ENCODE measurements around the gene PTPRK. TPM values are rescaled to one million over a fixed set of nuclear protein-coding genes. Genes with fewer than 3 reads are reported as not detected.

Gene PTPRK
- total and polyA plus RNA-seq, 9 of the 15 experiments (the other 6 are each of a cell fraction or from before 2014, with no cell fraction given): 0.04 to 0.51 TPM; not detected in 7

DNA sequence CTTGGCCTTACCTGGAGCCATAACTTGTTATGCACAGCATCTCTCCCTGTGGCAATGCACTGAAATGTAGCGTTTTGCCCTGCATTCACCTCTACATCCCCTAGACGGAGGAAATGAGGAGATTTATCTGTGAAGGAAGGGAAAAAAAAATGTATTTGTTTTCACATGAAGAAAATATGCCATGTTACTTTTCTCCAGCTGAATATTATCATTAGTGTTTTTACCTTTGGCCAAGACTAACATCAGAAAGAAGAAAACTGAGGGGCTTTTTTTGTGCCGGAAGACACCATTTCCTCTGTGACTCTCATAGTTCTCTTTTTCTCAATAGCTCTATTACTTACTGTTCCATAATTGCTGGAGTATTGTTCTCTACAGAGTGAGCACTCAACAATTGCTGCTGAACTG is 280.4 kb downstream of the PTPRK start:
- H3K9ac ChIP-seq (ENCODE audit: insufficient read depth in 1 of 2, low read depth in 2 of 2, low read length in 2 of 2): no peak overlapping the region
- no TSS peak for BruUV-seq (replicated peaks)
- no peak for FAIRE-seq
- no peak for TF ChIP-seq ZNF184 (CRISPR knock-in tag; IDR thresholded peaks at IDR 0.05)
- TF ChIP-seq KLF16 (IDR thresholded peaks at IDR 0.05): no peak
- no peak for TF ChIP-seq KDM1A (IDR thresholded peaks at IDR 0.05)
- TF ChIP-seq, protein P1, sequence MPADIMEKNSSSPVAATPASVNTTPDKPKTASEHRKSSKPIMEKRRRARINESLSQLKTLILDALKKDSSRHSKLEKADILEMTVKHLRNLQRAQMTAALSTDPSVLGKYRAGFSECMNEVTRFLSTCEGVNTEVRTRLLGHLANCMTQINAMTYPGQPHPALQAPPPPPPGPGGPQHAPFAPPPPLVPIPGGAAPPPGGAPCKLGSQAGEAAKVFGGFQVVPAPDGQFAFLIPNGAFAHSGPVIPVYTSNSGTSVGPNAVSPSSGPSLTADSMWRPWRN (IDR thresholded peaks at IDR 0.05; ENCODE audit: low read depth): no peak
- no peak for TF ChIP-seq MBD1 (CRISPR knock-in tag; IDR thresholded peaks at IDR 0.05)
- no peak for TF ChIP-seq PHF8 (IDR thresholded peaks at IDR 0.05; ENCODE audit: borderline replicate concordance, low read length)
- no peak for TF ChIP-seq HNRNPL (IDR thresholded peaks at IDR 0.05; ENCODE audit: low read depth, low read length)
- no peak for TF ChIP-seq ZNF584 (CRISPR knock-in tag; IDR thresholded peaks at IDR 0.05; ENCODE audit: low read depth)
- TF ChIP-seq SNRNP70 (optimal IDR thresholded peaks at IDR 0.05; ENCODE audit: low read depth, low read length): no peak
- TF ChIP-seq PRPF4 (IDR thresholded peaks at IDR 0.05; ENCODE audit: insufficient read depth, low read depth, low read length, poor library complexity, severe bottlenecking): no peak
- no peak for TF ChIP-seq IRF9 (tag; IDR thresholded peaks at IDR 0.05)
- no peak for TF ChIP-seq ZNF395 (CRISPR knock-in tag; IDR thresholded peaks at IDR 0.05)
- no peak for TF ChIP-seq IRF2 (CRISPR knock-in tag; IDR thresholded peaks at IDR 0.05)
- TF ChIP-seq HNRNPUL1 (IDR thresholded peaks at IDR 0.05; ENCODE audit: low read length): no peak
- TF ChIP-seq CBX2 (IDR thresholded peaks at IDR 0.05; ENCODE audit: insufficient read depth, low read length, poor library complexity, severe bottlenecking): no peak
- TF ChIP-seq, protein P2, sequence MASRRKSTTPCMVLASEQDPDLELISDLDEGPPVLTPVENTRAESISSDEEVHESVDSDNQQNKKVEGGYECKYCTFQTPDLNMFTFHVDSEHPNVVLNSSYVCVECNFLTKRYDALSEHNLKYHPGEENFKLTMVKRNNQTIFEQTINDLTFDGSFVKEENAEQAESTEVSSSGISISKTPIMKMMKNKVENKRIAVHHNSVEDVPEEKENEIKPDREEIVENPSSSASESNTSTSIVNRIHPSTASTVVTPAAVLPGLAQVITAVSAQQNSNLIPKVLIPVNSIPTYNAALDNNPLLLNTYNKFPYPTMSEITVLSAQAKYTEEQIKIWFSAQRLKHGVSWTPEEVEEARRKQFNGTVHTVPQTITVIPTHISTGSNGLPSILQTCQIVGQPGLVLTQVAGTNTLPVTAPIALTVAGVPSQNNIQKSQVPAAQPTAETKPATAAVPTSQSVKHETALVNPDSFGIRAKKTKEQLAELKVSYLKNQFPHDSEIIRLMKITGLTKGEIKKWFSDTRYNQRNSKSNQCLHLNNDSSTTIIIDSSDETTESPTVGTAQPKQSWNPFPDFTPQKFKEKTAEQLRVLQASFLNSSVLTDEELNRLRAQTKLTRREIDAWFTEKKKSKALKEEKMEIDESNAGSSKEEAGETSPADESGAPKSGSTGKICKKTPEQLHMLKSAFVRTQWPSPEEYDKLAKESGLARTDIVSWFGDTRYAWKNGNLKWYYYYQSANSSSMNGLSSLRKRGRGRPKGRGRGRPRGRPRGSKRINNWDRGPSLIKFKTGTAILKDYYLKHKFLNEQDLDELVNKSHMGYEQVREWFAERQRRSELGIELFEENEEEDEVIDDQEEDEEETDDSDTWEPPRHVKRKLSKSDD (conservative IDR thresholded peaks at IDR 0.05; ENCODE audit: low read length): no peak
- TF ChIP-seq NCOA1 (IDR thresholded peaks at IDR 0.05; ENCODE audit: low read depth): no peak

More for the DNA sequence above, 280.4 kb downstream of the PTPRK start:
- 0% methylated on average over 3 of the region's 3 CpGs for WGBS (ENCODE audit: insufficient coverage, low coverage, missing lambda C conversion rate)
- Histone ChIP-seq H3K9me1 (ENCODE audit: control insufficient read depth, insufficient read depth, low read length) (no peaks in the 10 kb centered on the region), H4K20me1 (replicated peaks; ENCODE audit: control insufficient read depth, insufficient read depth, low read length) (no peaks in the 10 kb centered on the region), H3K36me3 (ENCODE audit: control insufficient read depth, insufficient read depth, low read length) (no peaks in the 10 kb centered on the region), H3K79me2 (ENCODE audit: control insufficient read depth, insufficient read depth, low read length) (no peaks in the 10 kb centered on the region), H3K4me3 (no peak overlapping the region), H3K27me3 (ENCODE audit: control insufficient read depth in 2 of 2, insufficient read depth in 2 of 2, low read length in 2 of 2) (no peaks in the 10 kb centered on the region), H3K4me1 (replicated peaks in 1 of 2; ENCODE audit: control insufficient read depth in 2 of 2, insufficient read depth in 2 of 2, low read length in 2 of 2) (no peaks in the 10 kb centered on the region), H3K4me2 (ENCODE audit: insufficient read depth, low read length) (no peak overlapping the region), H3K27ac (ENCODE audit: extremely low read depth, low read depth, low read length) (no peak overlapping the region), H2AFZ (ENCODE audit: low read depth, low read length) (no peak overlapping the region), H3K9me3 (replicated peaks; ENCODE audit: control insufficient read depth, insufficient read depth, low read depth, low read length) (no peaks in the 10 kb centered on the region)
- intact Hi-C loops (cut with micrococcal nuclease): no loop called here
- no peak for ATAC-seq
- no peak for DNase-seq (ENCODE audit: extremely low read depth in 1 of 4, low spot score in 3 of 4)
- POLR2A ChIA-PET: no interaction called here
- in situ Hi-C loops (cut with MboI): no loop called here
- CTCF ChIA-PET (ENCODE audit: low intra/inter-chr PET ratio): no interaction called here

Measured in K562 (cell line).